Astrocyte (in vitro differentiated cells and primary cell): Measurements from ENCODE around the gene IFITM10.

ENCODE experiments used
- EZH2 ChIP-seq: IDR thresholded peaks from 2 replicates; pipeline ENCODE4 v1.6.1; 2012; ENCODE audit warnings: mild to moderate bottlenecking, low read length, inconsistent platforms; ENCODE audit not compliant: insufficient read depth
- TF ChIP-seq, protein P1 (sequence below): IDR thresholded peaks from 2 replicates; pipeline ENCODE4 v1.5.1; 2011; ENCODE audit warnings: low read depth, mild to moderate bottlenecking, inconsistent platforms, low read length, moderate library complexity; ENCODE audit not compliant: insufficient read depth

DNA sequence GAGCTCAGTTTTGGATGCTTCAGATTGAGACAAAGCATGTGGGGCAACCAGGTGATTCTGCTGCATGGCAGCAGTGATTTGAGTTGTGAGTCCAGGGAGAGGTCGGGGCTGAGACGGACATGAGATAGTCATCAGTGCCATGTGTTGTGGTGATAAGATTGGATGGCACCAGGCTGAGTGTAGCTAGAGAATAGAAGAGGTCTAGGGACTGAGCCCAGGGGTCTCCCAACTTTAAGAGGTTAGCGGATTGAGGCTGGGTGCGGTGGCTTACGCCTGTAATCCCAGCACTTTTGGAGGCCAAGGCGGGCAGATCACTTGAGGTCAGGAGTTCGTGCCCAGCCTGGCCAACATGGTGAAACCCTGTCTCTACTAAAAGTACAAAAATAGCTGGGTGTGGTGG, 19.7 kb upstream of the IFITM10 start:
- no peak for TF ChIP-seq EZH2
- TF ChIP-seq, protein P1, sequence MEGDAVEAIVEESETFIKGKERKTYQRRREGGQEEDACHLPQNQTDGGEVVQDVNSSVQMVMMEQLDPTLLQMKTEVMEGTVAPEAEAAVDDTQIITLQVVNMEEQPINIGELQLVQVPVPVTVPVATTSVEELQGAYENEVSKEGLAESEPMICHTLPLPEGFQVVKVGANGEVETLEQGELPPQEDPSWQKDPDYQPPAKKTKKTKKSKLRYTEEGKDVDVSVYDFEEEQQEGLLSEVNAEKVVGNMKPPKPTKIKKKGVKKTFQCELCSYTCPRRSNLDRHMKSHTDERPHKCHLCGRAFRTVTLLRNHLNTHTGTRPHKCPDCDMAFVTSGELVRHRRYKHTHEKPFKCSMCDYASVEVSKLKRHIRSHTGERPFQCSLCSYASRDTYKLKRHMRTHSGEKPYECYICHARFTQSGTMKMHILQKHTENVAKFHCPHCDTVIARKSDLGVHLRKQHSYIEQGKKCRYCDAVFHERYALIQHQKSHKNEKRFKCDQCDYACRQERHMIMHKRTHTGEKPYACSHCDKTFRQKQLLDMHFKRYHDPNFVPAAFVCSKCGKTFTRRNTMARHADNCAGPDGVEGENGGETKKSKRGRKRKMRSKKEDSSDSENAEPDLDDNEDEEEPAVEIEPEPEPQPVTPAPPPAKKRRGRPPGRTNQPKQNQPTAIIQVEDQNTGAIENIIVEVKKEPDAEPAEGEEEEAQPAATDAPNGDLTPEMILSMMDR: no peak
